Measurements from ENCODE around the gene SLC1A2.
A peak's percentile ranks its signal among the peaks of the same experiment; 100 is the strongest.

SLC1A2 gene

GRCh38 chr11:35237860-35238715, 181.3 kb downstream of the SLC1A2 start:
- Histone ChIP-seq H3K36me3 (no peaks in the 10 kb centered on the region), H3K9me3 (no peaks in the 10 kb centered on the region), H3K4me1 (ENCODE audit: control insufficient read depth in 1 of 2, insufficient read depth in 1 of 2, low read depth in 1 of 2, low read length in 1 of 2) (peaks cover 28 to 30% of the 10 kb centered on the region in 2 experiments), H3K27me3 (no peaks in the 10 kb centered on the region), H3K27ac (peak overlapping the region; percentile 3), H3K4me3 (ENCODE audit: low read depth in 1 of 2, low read length in 1 of 2) (no peak overlapping the region)
- TF ChIP-seq CTCF (IDR thresholded peaks at IDR 0.05), result peak; percentile 81

GRCh38 chr11:35237351-35237750, 182.0 kb downstream of the SLC1A2 start:
- peak overlapping the region in 1 of 2 experiments; percentile 23 for H3K4me3 ChIP-seq (ENCODE audit: low read depth in 1 of 2, low read length in 1 of 2)
- peaks cover 28 to 30% of the 10 kb centered on the region in 2 experiments for H3K4me1 ChIP-seq (ENCODE audit: control insufficient read depth in 1 of 2, insufficient read depth in 1 of 2, low read depth in 1 of 2, low read length in 1 of 2)
- TF ChIP-seq CTCF (IDR thresholded peaks at IDR 0.05), result no peak
- H3K36me3 ChIP-seq, result no peaks in the 10 kb centered on the region
- H3K27me3 ChIP-seq, result no peaks in the 10 kb centered on the region
- peak overlapping the region; percentile 58 for H3K27ac ChIP-seq
- H3K9me3 ChIP-seq, result no peaks in the 10 kb centered on the region

- Histone ChIP-seq H3K27ac (peak overlapping the region; percentile 58), H3K9me3 (no peaks in the 10 kb centered on the region), H3K27me3 (no peaks in the 10 kb centered on the region), H3K4me1 (ENCODE audit: control insufficient read depth in 1 of 2, insufficient read depth in 1 of 2, low read depth in 1 of 2, low read length in 1 of 2) (peaks cover 28 to 30% of the 10 kb centered on the region in 2 experiments), H3K36me3 (peaks cover 4% of the 10 kb centered on the region), H3K4me3 (ENCODE audit: low read depth in 1 of 2, low read length in 1 of 2) (peak overlapping the region in 1 of 2 experiments; percentile 23)
- no peak for TF ChIP-seq CTCF (IDR thresholded peaks at IDR 0.05)
These were observed 182.7 kb downstream of the SLC1A2 start for GRCh38 chr11:35236667-35237003.

DNA sequence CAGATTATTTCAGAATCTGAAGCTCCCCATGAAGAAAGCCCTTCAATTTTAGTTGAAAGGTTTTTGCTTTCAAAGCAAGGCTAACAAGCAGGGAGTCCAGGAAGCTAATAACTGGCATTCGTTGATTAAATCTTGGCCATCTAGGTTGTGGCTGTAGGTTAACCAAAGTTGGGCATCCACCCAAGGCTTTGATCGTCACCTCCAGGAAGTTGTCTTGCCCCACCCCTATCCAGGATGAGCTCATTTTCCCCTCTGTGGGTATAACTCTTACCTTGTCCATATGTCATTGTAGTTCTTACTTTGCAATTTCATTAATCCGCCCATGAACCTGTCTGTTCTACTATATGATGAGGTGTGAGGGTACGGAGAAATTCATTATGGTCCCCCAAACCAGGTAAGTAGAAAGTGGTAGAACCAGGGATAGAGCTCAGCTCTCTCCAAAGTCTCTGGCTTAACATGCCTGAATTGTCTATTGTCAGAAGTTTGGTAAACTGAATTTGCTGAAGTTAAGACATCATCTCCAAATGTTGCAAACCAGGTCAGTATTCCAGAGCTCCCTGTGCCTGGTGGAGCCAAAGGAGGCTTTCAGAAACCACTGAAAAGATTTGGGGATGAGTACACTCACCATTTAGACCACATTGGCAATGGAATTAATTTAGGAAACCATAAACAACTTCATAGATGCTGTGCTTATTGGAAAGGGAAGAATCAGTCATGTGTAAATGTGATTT, 183.3 kb downstream of the SLC1A2 start:
- peaks cover 8% of the 10 kb centered on the region for H3K36me3 ChIP-seq
- H3K9me3 ChIP-seq, result no peaks in the 10 kb centered on the region
- H3K27ac ChIP-seq, result peak overlapping the region; percentile 58
- peaks cover 28 to 30% of the 10 kb centered on the region in 2 experiments for H3K4me1 ChIP-seq (ENCODE audit: control insufficient read depth in 1 of 2, insufficient read depth in 1 of 2, low read depth in 1 of 2, low read length in 1 of 2)
- no peak overlapping the region for H3K4me3 ChIP-seq (ENCODE audit: low read depth in 1 of 2, low read length in 1 of 2)
- no peaks in the 10 kb centered on the region for H3K27me3 ChIP-seq
- TF ChIP-seq CTCF (IDR thresholded peaks at IDR 0.05), result no peak

- TF ChIP-seq CTCF (IDR thresholded peaks at IDR 0.05), result no peak
- no peaks in the 10 kb centered on the region for H3K9me3 ChIP-seq
- peaks cover 31 to 32% of the 10 kb centered on the region in 2 experiments for H3K4me1 ChIP-seq (ENCODE audit: control insufficient read depth in 1 of 2, insufficient read depth in 1 of 2, low read depth in 1 of 2, low read length in 1 of 2)
- no peaks in the 10 kb centered on the region for H3K27me3 ChIP-seq
- no peak overlapping the region for H3K27ac ChIP-seq
- no peak overlapping the region for H3K4me3 ChIP-seq (ENCODE audit: low read depth in 1 of 2, low read length in 1 of 2)
- peaks cover 13% of the 10 kb centered on the region for H3K36me3 ChIP-seq
These were observed 183.9 kb downstream of the SLC1A2 start for GRCh38 chr11:35235498-35235897.
